Glomerular visceral epithelial cell (primary cell): Measurements from ENCODE around the gene CADM1.
"Not testable (repeated sequence)": the region's sequence is repeated elsewhere in the genome, so short reads cannot be mapped to it uniquely, and the experiment has no call there.

Source experiments
- DNase-seq: peaks from one replicate; pipeline ENCODE4 v3.0.0-alpha.2; 2016; ENCODE audit errors: extremely low spot score

Gene CADM1

DNA sequence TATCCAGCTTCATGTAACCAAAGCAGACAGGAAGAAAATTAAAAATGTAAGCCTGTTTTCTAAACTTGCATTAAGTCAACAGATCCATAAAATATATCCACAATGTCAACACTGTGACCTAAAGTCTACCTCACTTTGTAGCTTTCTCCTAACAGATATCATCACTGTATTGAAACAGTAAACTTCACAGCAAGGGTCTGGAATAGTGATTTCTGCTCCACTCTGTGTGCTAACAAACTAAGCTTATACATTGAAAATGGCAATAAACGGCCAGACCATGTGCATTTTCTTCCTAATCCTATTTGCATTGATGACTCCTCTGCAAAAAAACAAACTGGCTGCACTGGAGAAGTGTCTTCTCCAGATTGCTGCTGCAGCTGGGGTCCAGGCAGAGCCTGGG, 26.8 kb downstream of the CADM1 start:
- DNase-seq = no peak

DNA sequence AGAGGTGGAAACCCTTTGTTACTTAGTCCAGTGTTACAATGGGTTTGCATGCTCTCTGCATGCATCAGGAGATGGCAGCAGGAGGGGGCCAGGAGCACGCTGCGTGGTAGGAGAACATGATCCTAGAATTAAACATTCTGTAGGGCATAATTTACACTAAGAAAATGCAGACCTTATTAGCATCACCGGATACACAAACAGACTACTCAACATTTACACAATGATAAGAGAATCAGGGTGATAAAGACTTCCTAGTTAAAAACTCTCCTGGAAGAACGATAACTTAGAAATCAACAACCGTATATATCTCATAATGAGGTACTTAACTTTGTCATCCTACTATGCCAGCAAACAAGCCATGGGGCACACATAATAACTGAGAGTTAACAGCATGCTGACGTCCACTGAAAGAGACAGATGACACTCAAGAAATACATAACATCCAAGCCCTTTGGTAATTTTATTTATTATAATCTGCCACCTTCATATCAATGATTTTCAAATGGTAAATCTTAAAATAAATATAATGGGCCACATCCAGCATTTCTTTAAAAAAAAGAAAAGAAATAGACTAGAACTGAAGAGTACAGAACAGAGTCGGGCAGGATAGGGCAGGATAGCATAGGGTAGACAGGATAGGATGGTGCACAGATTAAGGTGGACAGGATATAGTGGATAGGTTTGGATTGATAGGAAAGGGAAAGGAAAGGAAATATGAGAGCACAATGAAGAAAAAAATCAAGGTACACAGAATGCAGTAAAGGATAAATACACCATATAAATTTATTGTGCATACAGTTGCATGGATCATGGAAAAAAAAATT, 27.5 kb downstream of the CADM1 start:
- no peak for DNase-seq

DNA sequence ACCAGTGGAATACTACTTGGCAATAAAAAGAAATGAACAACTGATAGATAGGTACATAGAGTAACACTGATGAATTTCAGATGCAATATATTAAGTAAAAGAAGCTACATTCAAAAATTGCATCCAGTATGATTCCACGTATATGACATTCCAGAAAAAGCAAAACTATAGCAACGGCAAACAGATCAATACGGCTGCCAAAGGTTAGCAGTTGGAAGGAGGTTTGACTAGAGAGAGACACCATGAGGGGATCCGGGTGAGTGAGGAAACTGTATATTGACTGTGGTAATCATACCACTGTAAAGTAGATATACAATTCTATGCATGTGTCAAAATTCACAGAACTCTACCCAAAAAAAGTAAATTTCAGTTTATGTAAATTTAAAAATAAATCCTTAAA, 28.7 kb downstream of the CADM1 start:
- no peak for DNase-seq

DNA sequence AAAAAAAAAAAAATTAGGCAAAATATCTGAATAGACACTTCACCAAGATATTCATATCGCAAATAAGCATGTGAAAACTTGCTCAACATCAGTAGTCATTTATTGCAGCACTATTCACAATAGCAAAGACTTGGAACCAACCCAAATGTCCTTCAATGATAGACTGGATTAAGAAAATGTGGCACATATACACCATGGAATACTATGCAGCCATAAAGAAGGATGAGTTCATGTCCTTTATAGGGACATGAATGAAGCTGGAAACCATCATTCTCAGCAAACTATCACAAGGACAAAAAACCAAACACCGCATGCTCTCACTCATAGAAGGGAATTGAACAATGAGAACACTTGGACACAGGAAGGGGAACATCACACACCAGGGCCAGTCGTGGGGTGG, 29.9 kb downstream of the CADM1 start:
- DNase-seq = not testable (repeated sequence)

DNA sequence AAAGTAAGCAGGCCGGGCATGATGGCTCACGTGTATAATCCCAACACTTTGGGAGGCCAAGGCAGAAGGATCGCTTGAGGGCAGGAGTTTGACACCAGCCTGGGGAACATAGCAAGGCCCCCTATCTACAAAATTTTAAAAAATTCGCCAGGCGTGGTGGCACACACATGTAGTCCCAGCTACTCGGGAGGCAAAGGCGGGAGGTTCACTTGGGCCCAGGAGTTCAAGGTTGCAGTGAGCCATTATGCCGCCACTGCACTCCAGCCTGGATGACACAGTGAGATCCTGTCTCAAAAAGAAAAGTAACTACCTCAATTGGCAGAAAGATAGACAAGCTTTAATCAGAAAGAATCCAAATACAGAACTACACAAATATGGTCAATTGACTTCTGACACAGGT, 31.0 kb downstream of the CADM1 start:
- DNase-seq = no peak

DNA sequence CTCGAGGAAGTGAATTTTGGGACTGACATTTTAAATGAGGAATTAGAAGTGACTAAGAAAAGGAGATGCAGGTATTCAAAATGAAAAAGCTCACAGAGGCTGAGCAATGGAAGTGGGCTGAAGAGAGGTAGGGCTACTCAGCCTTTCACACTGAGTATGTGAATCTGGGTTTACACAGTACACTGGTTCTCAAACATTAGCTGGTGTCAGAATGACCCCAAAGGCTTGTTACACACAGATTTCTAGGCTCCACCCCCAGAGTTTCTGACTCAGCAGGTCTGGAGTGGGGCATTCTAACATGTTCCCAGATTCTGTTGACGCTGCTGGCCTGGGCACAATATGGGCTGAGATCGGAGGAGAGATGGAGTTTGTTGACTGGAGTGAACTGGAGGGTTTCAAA, 32.8 kb downstream of the CADM1 start:
- DNase-seq = peak; percentile 17

DNA sequence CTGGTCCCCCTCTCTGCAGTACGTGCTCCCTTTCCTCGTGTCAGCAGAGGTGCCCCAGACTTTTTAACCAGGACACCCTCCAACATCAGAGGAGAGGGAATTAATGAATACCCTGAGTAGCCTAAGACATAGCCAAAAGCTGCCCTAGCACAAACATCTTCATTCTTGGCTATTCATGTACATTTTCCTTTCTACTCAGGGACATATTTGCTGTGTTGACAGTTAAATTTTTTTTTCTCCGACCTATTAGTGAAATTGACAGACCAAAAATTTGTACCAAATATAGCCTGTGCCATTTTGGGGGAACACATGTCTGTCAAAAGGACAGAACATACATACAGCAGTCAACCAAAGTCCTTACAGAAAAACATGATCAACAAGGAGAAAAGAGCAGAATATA, 33.3 kb downstream of the CADM1 start:
- no peak for DNase-seq

DNA sequence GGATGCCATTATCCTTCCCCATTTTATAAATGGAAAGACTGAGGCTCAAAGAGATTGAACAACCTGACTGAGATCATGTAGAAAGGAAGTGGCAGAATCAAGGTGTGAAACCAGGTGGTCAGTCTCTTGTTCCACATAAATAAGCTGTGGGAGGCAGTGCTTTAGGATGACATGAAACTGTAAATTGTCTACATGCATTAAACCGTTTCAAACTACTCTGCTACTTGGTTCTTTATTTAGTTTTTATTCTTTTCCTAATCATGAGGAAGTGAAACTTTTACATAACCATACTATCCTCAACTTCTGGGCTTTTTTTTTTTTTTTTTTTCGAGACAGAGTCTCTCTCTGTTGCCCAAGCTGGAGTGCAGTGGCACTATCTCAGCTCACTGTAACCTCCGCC, 34.9 kb downstream of the CADM1 start:
- DNase-seq = no peak

DNA sequence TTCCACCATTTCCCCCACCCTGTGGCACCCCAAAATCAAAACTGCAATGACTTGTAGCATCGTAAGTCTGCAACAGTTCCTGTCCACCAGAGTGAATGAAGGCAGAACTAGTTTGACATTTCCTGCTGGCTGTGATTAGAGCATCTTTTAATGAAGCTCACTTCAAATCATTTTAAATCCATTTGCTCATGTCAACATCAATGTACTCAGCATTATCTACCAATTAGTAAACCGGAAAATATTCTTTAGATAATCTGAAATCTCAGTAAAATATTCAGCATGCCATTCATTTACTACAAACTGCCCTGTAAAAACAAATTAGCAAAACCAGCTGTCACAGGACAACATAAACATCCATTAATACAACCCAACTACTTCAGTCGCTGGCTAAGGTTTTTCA, 38.1 kb downstream of the CADM1 start:
- no peak for DNase-seq

DNA sequence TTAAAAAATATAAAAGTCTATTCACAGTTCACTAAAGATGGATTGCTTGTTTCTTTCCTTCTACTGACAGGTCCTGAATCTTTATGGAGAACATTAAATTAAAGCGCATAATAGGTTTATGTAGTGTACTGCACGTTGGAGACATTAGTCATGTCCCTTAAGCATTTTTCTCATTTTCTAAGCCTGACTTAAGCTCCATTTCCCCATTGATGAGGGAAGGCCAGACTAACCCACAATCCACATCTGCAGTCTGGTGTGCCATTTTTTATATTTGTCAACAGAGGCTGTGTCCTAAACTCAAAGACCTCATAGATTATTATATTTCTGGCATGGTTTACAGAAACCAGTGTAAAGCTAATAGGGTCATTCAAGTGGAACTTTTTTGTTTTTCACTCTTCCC, 39.9 kb downstream of the CADM1 start:
- DNase-seq = peak; percentile 27

DNA sequence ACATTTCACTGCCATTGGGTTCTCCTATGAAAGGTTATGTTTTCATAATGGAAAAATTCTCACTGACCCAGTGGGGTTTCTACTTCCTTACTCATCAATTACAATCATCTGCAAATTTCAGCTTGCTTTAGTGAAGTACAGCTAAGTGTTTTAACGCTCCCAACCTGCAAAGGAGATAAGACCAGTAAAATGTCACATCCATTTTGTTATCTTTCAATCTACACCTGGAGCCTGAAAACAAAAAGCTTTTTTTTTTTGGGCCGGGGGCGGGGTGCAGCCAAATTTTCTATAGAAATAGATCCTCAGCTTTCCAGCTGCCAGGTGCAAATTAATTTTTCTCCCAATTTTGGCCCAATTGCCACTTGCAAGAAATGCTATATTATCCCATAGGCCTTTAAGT, 40.6 kb downstream of the CADM1 start:
- DNase-seq = no peak

DNA sequence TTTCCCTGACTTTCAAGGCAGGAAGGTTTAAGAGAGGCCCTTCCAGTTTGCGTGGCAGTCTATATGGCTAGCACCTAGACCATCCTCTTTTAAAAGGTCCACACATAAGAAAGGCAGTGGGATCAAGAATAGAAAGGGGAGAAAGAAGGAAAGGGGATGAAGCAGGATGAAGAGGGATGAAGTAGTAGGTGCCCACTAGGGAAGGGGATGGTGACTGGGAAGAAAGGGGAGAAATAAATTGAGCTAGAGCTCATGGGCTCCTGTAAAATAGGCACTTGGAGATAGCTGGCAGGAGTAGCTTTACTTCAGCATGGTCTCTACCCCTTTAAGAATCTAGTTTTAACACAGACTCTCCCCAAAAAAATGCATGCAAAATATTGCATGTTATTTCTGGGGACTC, 41.5 kb downstream of the CADM1 start:
- DNase-seq = no peak

DNA sequence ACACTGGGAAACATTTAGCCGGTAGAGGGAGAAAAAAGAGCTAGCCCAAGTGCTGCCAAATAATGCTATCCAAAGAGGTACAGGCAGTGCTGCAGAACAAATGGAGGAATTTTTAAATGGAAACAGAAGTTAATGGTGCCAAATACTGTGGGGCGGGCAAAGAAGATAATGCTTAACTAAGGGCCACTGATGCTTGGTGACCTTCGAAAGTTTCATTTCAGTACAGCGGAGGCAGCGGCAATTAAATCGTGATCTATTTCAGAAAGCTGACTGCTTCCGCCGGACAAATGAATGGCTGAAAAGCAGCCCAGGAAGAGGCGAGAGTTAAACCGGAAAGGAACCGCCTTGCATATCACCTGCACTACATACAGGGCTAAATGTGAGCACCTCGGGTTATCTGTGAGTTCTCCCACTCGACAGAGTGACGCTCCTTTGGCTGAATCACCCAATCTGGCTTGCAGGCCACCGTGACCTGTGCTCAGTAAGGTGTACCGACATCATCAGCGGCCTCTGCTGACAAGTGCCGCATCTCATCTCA, 42.1 kb downstream of the CADM1 start:
- DNase-seq = peak; percentile 25

DNA sequence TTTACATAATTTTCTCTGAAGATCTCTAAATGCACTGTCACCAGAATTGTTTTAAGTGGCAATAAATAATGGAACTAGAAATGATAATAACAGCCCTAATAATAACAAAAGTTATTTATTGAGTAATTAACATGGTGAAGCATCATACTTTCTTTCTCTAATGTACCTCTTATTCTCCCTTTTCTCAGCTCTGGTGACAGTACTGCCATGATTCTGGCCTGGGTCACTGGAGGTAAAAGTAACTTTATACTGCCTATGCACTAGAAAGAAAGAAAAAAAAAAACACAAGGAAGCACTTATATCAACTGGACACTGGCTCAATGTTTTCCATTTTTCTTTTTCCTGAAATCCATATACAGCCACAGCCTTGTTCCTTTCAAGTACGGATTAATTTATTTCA, 43.7 kb downstream of the CADM1 start:
- DNase-seq = no peak

DNA sequence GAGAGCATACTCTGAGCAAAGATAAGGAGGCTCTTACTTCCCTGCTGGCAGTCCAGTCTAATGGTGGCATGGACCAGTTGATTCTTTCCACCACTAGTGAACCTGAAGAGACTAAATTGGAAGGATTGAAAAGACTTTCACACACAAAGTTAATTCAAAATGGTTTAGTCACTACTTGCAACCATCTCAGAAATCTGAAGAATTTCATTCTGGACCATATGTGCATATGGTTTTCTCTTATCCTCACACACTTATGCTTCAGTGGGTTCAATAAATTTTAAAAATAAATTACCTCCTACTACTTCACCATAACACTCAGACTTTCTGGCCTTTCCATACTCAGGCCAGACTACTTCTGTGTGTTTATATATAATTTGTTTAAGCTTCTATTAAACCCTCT, 44.7 kb downstream of the CADM1 start:
- DNase-seq = peak; percentile 37

DNA sequence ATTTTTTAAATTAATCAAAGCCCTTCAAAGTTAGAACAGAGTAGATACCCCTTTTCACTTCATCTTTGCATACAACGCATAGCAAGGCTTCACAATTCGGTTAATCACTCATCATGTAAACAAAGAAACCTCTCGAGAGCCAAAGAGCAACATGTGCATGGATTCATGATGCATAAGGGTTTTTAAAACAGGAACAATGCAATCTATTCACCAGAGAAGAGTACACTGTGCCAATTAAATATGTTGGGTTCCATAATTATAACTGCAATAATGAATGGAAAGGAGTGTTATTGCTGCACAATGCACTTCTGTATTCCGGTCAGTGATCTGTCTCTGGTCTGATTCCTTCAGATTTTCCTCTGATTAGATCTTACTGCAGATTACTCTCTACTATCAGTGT, 45.3 kb downstream of the CADM1 start:
- DNase-seq = no peak

DNA sequence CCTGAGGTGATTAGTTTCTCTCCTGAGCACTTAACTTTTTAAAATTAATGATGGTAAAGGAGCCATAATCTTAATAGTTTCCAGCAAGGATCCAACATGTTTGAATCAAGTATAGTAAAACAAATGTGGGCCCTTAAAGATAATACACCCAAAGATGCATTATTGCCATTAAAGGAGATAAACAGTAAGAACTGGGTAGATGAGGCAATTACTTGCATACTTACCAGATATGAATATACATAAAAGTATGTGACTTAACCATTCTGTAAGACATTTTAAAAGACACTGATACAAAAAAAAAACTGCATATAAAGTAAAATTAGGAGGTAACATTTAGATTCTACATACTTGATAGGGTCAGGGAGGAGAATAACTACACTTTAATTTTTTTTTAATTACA, 48.2 kb downstream of the CADM1 start:
- DNase-seq = no peak

DNA sequence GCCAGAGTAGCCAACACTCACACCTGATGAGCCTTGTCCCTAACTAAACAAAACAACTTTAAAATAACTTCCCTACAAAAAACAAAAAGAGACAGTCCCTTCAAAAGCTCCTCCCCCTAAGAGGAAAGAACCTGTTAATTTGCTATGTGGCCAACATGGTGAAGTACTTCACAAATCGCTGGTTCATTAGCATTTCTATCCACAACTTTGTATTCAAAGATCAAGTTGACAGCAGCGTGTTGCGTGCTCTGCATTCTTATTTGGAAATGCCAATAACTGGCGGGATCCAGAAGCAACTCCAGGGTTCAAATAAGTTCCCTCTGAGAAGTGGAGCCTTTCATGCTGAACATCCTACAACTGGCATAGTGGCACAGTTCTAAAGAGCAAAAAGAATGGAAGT, 48.6 kb downstream of the CADM1 start:
- DNase-seq = no peak

DNA sequence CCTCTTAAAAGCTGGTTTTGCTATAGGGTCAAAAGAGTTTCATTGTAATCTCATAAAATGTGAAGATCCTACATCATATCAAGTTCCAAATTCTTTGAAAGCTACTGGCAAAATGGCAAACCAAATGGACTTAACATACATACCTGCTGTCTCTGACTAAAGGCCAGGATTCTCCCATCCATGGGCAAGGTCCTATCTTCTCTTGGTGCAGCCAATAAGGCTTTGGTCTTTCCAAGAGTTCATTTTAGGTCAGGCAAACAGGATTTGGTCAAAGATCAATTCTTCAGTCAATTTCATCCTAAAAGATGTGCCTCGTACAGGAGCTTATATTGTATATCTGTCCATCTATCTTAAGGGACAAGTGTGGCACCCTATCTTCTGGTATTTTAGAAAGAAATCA, 49.7 kb downstream of the CADM1 start:
- DNase-seq = no peak

DNA sequence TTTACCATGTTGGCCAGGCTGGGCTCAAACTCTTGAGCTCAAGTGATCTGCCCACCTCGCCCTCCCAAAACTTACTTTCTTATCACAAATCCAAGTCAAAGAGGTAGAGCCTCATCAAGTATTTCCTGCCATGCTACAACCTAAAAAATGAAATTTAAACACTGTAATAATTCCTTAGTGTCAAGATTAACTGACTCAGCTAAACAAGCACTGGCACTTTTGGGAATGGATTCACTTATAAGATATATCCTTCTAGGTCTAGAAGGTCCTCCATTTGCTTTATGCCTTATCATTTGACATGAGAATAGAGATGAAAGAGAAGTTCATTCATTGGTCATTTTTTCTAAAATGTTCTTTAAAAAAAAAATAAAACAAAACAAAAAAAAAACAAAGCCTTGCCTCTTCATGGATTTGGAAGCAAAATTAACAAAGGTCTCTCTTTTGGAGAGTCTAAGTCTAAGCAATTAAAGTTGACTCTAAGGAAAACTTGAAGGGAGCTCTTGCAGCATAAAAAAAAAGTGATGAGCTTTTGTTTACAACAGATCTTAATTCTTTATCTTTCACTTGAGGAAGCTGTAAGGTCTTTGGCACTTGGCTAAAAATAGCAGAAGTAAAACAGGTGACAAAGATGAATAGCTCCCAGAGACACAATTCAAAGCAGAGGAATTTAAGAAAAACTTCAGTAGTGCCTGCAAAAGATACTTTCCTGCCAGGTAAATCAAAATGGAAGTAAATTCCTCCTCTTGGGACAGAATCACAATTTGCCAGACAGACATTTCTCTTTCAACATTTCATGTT, 50.3 kb downstream of the CADM1 start:
- no peak for DNase-seq

DNA sequence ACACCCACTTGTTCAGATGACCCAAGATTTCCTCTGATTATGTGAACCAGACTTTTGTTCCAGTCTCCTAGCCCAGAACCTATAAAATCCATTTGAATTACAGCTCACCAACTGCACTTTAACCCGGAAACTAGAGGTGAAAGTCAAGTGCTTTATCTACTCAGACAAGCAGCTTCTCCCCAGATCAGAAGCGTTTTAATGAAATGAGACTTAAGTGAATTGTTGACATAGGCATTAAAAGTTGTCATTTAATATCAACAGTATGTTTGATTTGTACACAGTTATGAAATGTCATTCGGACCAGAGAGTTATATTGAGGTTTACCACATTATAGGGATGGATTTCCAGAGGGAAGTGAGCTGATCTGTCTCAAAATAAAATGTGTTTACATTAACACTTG, 52.0 kb downstream of the CADM1 start:
- DNase-seq = no peak

DNA sequence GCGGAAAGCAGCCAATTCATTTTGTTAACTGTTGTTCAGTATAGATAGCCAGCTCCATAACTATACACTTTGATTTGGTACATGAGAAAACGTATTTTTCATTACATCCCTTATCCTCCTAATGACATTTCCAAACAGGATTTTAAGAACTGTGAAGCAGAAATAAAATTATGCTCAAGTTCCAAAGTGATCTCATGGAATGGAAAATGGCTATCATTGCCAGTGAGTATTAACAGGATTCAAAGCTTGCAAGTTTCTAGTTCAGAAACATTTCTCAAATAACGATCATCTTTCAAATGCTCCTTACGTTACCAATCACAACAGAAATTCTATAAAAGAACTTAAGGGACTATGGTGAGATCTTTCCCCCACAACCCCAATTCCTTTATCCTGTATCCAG, 53.7 kb downstream of the CADM1 start:
- no peak for DNase-seq

DNA sequence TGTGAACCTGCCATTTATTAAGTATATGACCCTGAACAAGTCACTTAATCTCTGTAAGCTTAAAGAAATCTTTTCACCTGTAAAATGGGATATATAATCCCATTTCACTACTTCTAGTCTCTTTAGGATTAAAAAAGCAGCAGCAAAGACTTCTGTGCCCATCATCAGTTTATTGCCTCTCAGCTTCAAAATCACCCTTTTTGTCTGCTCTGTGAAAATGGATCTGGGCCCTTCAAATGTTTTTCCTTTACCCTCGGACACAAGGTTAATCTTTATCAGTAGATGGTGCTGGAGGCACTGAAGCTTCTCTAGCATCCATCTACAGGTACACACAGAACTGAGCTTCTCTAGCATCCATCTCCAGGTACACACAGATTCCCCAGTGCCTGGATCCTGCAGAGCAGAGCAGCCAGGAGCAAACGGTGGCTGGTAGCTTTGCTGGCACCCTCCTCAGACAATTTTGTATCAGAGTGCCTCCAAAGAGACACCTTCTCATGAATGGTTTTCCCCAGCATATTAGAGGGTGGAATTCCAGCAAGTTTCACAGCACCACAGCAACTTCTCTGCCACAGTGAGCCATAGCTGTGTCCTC, 56.8 kb downstream of the CADM1 start:
- DNase-seq = no peak
